OCI-LY1 (cell line): Measurements from ENCODE around the gene CNPY4.

Experiments
- H2AFZ ChIP-seq: fragments of 200-600 bp; sonication (generic), shearing (Covaris generic); 2 replicates; pipeline ENCODE4 v1.6.0; 2014; ENCODE audit warnings: antibody characterized with exemption, mild to moderate bottlenecking, low read length
- H3F3A ChIP-seq: fragments of 200-600 bp; sonication (generic), shearing (Covaris generic); 2 replicates; pipeline ENCODE4 v1.6.0; 2014; ENCODE audit warnings: mild to moderate bottlenecking, antibody characterized with exemption, low read length, moderate library complexity; ENCODE audit not compliant: insufficient read depth
- H3K27ac ChIP-seq: fragments of 200-600 bp; sonication (generic); 2 replicates; pipeline ENCODE4 v1.5.1; 2014; ENCODE audit warnings: low read length, mixed run types, mild to moderate bottlenecking, low read depth; ENCODE audit not compliant: poor library complexity, severe bottlenecking
- H3K27me3 ChIP-seq: fragments of 200-600 bp; sonication (generic); 2 replicates; pipeline ENCODE4 v1.6.0; 2014; ENCODE audit warnings: antibody characterized with exemption, mild to moderate bottlenecking, low read length, moderate library complexity; ENCODE audit not compliant: insufficient read depth
- H3K36me3 ChIP-seq: fragments of 200-600 bp; sonication (generic); 2 replicates; pipeline ENCODE4 v1.6.1; 2014; ENCODE audit warnings: mild to moderate bottlenecking, antibody characterized with exemption, low read length, moderate library complexity, mixed read lengths; ENCODE audit not compliant: insufficient read depth
- H3K4me1 ChIP-seq: fragments of 200-600 bp; sonication (generic); 2 replicates; pipeline ENCODE4 v1.5.1; 2014; ENCODE audit warnings: mild to moderate bottlenecking, low read length, moderate library complexity; ENCODE audit not compliant: insufficient read depth, severe bottlenecking
- H3K4me2 ChIP-seq: fragments of 200-600 bp; sonication (generic), shearing (Covaris generic); 2 replicates; pipeline ENCODE4 v1.6.1; 2014; ENCODE audit warnings: low read length
- H3K4me3 ChIP-seq: fragments of 200-600 bp; sonication (generic); 2 replicates; pipeline ENCODE4 v1.5.1; 2014; ENCODE audit warnings: low read length, low read depth, mild to moderate bottlenecking, mixed read lengths; ENCODE audit not compliant: poor library complexity, severe bottlenecking
- H3K79me2 ChIP-seq: fragments of 200-600 bp; shearing (Covaris generic); 2 replicates; pipeline ENCODE4 v1.6.1; 2016; ENCODE audit warnings: mixed run types, low read length, mixed read lengths; ENCODE audit not compliant: insufficient read depth
- H3K9ac ChIP-seq: fragments of 200-600 bp; sonication (generic), shearing (Covaris generic); 2 replicates; pipeline ENCODE4 v1.6.1; 2014; ENCODE audit warnings: mild to moderate bottlenecking, low read length, mixed read lengths
- H3K9me2 ChIP-seq: fragments of 200-600 bp; sonication (generic), shearing (Covaris generic); 2 replicates; pipeline ENCODE4 v1.6.1; 2014; ENCODE audit warnings: low read depth, mild to moderate bottlenecking, low read length, mixed read lengths
- H3K9me3 ChIP-seq: fragments of 200-600 bp; shearing (Covaris generic); 2 replicates; pipeline ENCODE4 v1.6.1; 2014; ENCODE audit warnings: low read length, mixed read lengths
- H4K20me1 ChIP-seq: fragments of 200-600 bp; sonication (generic), shearing (Covaris generic); 2 replicates; pipeline ENCODE4 v1.6.0; 2016; ENCODE audit warnings: mild to moderate bottlenecking, low read length; ENCODE audit not compliant: insufficient read depth
- EZH2 ChIP-seq: fragments of 200-600 bp; sonication (generic), shearing (Covaris generic); IDR thresholded peaks from 2 replicates; pipeline ENCODE4 v1.8.0; 2017; ENCODE audit warnings: borderline replicate concordance, mixed run types, mild to moderate bottlenecking, antibody characterized with exemption, low read length, moderate library complexity, mixed read lengths
- TF ChIP-seq, protein P1 (sequence below): fragments of 200-600 bp; sonication (generic), shearing (Covaris generic); IDR thresholded peaks from 2 replicates; pipeline ENCODE4 v1.5.1; 2017; ENCODE audit warnings: mild to moderate bottlenecking, antibody characterized with exemption, low read length, moderate library complexity, mixed read lengths

Gene CNPY4

DNA sequence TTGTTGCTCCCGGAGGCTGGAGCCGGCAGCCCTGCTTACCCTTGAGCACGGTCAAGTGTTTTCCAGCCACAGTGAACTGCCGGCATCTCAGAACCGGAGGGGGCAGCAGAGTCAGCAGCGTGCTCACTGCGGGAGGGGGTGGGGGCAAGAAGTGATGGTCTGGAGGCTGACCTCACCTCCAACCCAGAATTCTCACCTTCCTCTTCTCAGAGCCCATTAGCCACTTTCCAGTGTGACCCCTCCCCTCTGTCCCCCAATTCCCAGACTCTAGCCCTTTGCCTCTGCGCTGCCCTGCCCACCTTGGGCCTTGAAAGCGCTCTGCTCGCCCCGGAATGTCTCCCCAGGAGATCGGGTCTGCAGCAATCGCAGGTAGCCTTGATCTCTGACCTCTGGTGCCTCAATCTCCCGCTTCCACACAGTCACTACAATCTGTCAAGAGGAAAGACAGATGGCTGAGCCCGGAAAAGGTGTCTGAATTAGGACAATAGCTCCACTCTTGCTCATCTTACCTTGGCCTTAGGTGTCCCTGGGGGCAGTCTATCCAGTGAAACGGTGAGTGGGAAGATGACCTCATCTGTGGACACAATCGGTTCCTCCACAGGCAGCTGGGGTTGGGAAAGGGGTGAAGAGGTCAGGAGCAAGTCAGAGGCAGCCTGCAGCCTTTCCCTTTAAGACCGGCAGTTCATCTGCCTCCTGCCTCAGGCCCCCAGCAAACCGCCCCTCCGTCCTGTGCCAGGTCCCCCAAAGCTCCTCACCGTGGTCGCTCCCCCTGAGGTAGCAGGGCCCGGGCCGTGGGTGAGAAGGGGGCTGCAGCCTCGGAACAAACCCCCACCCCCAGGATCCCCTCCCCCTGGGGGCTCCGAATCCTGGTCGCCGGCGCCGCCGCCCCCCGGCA lies 38.1 kb downstream of the CNPY4 start:
- Histone ChIP-seq H4K20me1 (no peaks in the 10 kb centered on the region), H3K4me3 (peak overlapping the region; percentile 83), H3K79me2 (no peaks in the 10 kb centered on the region), H3K4me2 (peak overlapping the region; percentile 96), H3K9me3 (no peaks in the 10 kb centered on the region), H3K9ac (peak overlapping the region; percentile 86), H3K27me3 (no peaks in the 10 kb centered on the region), H3K36me3 (peaks cover 46% of the 10 kb centered on the region), H2AFZ (no peak overlapping the region), H3K27ac (peak overlapping the region; percentile 65), H3K9me2 (no peaks in the 10 kb centered on the region), H3F3A (no peaks in the 10 kb centered on the region), H3K4me1 (peaks cover 57% of the 10 kb centered on the region)
- TF ChIP-seq, protein P1, sequence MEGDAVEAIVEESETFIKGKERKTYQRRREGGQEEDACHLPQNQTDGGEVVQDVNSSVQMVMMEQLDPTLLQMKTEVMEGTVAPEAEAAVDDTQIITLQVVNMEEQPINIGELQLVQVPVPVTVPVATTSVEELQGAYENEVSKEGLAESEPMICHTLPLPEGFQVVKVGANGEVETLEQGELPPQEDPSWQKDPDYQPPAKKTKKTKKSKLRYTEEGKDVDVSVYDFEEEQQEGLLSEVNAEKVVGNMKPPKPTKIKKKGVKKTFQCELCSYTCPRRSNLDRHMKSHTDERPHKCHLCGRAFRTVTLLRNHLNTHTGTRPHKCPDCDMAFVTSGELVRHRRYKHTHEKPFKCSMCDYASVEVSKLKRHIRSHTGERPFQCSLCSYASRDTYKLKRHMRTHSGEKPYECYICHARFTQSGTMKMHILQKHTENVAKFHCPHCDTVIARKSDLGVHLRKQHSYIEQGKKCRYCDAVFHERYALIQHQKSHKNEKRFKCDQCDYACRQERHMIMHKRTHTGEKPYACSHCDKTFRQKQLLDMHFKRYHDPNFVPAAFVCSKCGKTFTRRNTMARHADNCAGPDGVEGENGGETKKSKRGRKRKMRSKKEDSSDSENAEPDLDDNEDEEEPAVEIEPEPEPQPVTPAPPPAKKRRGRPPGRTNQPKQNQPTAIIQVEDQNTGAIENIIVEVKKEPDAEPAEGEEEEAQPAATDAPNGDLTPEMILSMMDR, result peak; percentile 66
- TF ChIP-seq EZH2, result no peak

DNA sequence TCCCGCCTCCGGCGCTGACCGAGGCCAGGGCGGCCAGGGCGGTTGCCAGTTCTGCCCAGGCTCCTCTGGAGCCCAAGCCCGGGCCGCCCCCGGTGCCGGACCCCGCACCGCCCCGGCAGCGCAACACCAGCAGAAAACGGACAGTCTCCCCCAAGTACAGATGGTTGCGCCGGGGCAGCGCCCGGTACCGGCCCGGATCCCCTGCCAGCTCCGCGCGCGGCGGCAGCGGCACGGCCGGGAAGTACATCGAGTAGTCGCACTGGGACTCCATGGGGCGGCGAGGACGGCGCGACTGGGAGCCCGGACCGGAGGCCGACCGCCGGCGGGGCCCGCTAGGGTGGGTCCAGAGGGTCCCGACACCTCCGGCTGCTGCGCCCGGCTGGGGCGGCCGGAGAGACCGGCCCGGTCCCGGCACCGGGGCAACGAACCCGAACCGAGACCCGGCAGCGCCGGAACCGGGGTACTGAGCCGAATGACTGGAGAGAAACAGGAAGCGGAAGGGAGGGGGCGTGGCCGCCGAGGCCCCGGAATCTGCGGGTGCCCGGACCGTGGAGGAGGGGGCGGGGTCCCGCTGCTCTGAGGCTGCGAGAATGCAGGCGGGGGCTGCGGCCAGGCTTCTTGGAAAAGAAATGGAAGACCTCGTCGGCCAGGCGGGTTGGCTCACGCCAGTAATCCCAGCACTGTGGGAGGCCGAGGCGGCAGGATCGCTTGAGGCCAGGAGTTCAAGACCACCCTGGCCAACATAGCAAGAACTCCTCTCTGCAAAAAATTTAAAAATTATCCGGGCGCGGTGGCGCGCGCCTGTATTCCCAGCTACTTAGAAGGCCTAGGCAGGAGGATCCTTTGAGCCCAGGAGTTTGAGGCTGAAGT lies 39.0 kb downstream of the CNPY4 start, which contains the start of gene TRAPPC14:
Gene TRAPPC14, minus strand, starts transcription at position 495 of the 870 bp plus-strand sequence. Its CDS starts 224 bp downstream, at position 271.
- peak within 1 kb of the TSS; percentile 96 for H3K4me2 ChIP-seq
- TF ChIP-seq EZH2, result no peak
- TF ChIP-seq, protein P1, result no peak
- no peaks in the 10 kb centered on the region for H3K79me2 ChIP-seq
- no peaks in the 10 kb centered on the region for H3K27me3 ChIP-seq
- H3K4me1 ChIP-seq, result peaks cover 52% of the 10 kb centered on the region
- no peaks in the 10 kb centered on the region for H3K9me2 ChIP-seq
- H3K27ac ChIP-seq, result peak within 1 kb of the TSS; percentile 65
- peak within 1 kb of the TSS; percentile 83 for H3K4me3 ChIP-seq
- H4K20me1 ChIP-seq, result no peaks in the 10 kb centered on the region
- H3K9ac ChIP-seq, result peak within 1 kb of the TSS; percentile 86
- H2AFZ ChIP-seq, result no peak within 1 kb of the TSS; the same call in 1 of the 2 replicates
- no peaks in the 10 kb centered on the region for H3F3A ChIP-seq
- peaks cover 37% of the 10 kb centered on the region for H3K36me3 ChIP-seq
- H3K9me3 ChIP-seq, result no peaks in the 10 kb centered on the region

DNA sequence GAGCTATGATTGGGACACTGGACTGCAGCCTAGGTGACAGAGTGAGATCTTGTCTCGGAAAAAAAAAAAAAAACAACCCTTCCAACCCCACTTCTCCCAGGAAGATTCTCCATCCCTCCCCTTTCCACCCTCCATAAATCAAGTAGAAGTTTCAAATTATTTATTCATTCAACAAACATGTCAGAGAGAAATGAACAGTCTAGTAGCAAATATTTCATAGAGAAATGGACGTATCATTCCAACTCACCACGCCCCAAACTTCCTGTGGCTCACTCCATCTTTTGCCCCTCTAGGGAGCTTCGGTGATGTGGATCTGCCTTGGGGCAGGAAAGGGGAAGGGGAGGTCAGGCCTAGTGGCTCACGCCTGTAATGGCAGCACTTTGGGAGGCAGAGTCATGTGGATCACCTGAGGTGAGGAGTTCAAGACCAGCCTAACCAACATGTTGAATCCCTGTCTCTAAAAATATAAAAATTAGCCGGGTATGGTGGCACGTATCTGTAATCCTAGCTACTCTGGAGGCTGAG lies 39.7 kb downstream of the CNPY4 start:
- Histone ChIP-seq H3K4me3 (peak overlapping the region; percentile 83), H3K4me1 (peaks cover 46% of the 10 kb centered on the region), H3K9ac (peak overlapping the region; percentile 86), H3K36me3 (peaks cover 30% of the 10 kb centered on the region), H3K4me2 (peak overlapping the region; percentile 96), H3K27ac (no peak overlapping the region), H3K9me2 (no peaks in the 10 kb centered on the region), H3K27me3 (peaks cover 4% of the 10 kb centered on the region; the same call in 1 of the 2 replicates), H2AFZ (no peak overlapping the region; the same call in 1 of the 2 replicates), H3F3A (no peaks in the 10 kb centered on the region), H4K20me1 (no peaks in the 10 kb centered on the region), H3K79me2 (no peaks in the 10 kb centered on the region), H3K9me3 (no peaks in the 10 kb centered on the region)
- TF ChIP-seq EZH2, result no peak
- TF ChIP-seq, protein P1, result no peak; the same call in 1 of the 2 replicates
